A549 (cell line): ENCODE results near the gene SIK3. TPM values are rescaled to one million over a fixed set of nuclear protein-coding genes. Genes with fewer than 3 reads are reported as not detected.

ENCODE experiments used
- ATAC-seq, 2 experiments: fragments of 200-7000 bp in 1 of 2; fragments of >200 bp in 1 of 2; cut with Nextera tagmentation in 1 of 2; cut with Tn5 transposase in 1 of 2; 3 replicates each; pipeline versions ENCODE4 v1.8.0 to v1.9.1; 2018 to 2020; ENCODE audit warnings: mild to moderate bottlenecking in 1 of 2, moderate library complexity in 1 of 2
- CTCF ChIA-PET: fragments of 300-600 bp; sonication (Branson Sonifier 250); formaldehyde crosslinking; extraction: SDS; loops from one replicate; lab custom pipeline; 2021; ENCODE audit warnings: antibody characterized with exemption, inconsistent platforms; lab: Yijun Ruan, JAX
- POLR2A ChIA-PET: fragments of 350-600 bp; formaldehyde crosslinking; extraction: SDS; loops from one replicate; lab custom pipeline; 2021; ENCODE audit warnings: antibody characterized with exemption, inconsistent platforms; lab: Yijun Ruan, JAX
- DNase-seq, 2 experiments: peaks; one replicate each; pipeline versions ENCODE4 v3.0.0 to v3.0.0-alpha.2; 2011 to 2016; ENCODE audit warnings: low read depth in 1 of 2, low spot score in 1 of 2
- FAIRE-seq: peaks from 2 replicates; lab custom pipeline; 2011; peaks lifted over from hg19 to GRCh38; lab: Jason Lieb, UNC
- H3K27ac ChIP-seq, 2 experiments: fragments of >200 bp; sonication (Bioruptor Twin); formaldehyde crosslinking; 3 replicates each; pipeline ENCODE4 v1.5.1; 2016 to 2017
- H3K4me1 ChIP-seq: fragments of >200 bp; sonication (Bioruptor Twin); formaldehyde crosslinking; 3 replicates; pipeline ENCODE4 v1.6.1; 2016
- H3K4me2 ChIP-seq: fragments of >200 bp; sonication (Bioruptor Twin); formaldehyde crosslinking; 3 replicates; pipeline ENCODE4 v1.6.1; 2016
- H3K4me3 ChIP-seq: fragments of >200 bp; sonication (Bioruptor Twin); formaldehyde crosslinking; 3 replicates; pipeline ENCODE4 v1.5.1; 2016
- H3K9me3 ChIP-seq: fragments of >200 bp; sonication (Bioruptor Twin); formaldehyde crosslinking; 3 replicates; pipeline ENCODE4 v1.6.1; 2016
- BHLHE40 ChIP-seq: IDR thresholded peaks from 2 replicates; pipeline ENCODE4 v1.6.1; 2012; ENCODE audit warnings: low read depth, low read length, inconsistent platforms
- CBX2 ChIP-seq: fragments of 200-600 bp; sonication (generic); IDR thresholded peaks from 2 replicates; pipeline ENCODE4 v1.6.1; 2016; ENCODE audit warnings: low read depth, mild to moderate bottlenecking, borderline replicate concordance
- CBX8 ChIP-seq: fragments of 200-600 bp; sonication (generic); IDR thresholded peaks from 2 replicates; pipeline ENCODE4 v1.6.1; 2016
- CEBPB ChIP-seq, 2 experiments: fragments of >200 bp in 1 of 2; sonication (Bioruptor Twin) in 1 of 2; formaldehyde crosslinking in 1 of 2; IDR thresholded peaks; 2 replicates each; pipeline ENCODE4 v1.6.1; 2012 to 2016
- CTCF ChIP-seq: fragments of >200 bp; sonication (Bioruptor Twin); formaldehyde crosslinking; IDR thresholded peaks from 3 replicates; pipeline ENCODE4 v1.5.1; 2016
- EP300 ChIP-seq, 2 experiments: fragments of >200 bp; sonication (Bioruptor Twin); formaldehyde crosslinking; IDR thresholded peaks; 2 replicates in 1 of 2; 3 replicates in 1 of 2; pipeline ENCODE4 v1.6.1; 2016 to 2017
- FOSB ChIP-seq: fragments of 250-450 bp; sonication (Bioruptor Pico); IDR thresholded peaks from 2 replicates; pipeline ENCODE4 v1.5.0; 2020; ENCODE audit warnings: mild to moderate bottlenecking, moderate library complexity
- FOSL2 ChIP-seq, 2 experiments: fragments of 450-650 bp in 1 of 2; fragments of >200 bp in 1 of 2; sonication (Bioruptor Twin) in 1 of 2; formaldehyde crosslinking; IDR thresholded peaks; 2 replicates each; pipeline versions ENCODE4 v1.5.0 to v1.6.1; 2016 to 2020; ENCODE audit warnings: mild to moderate bottlenecking in 1 of 2, moderate library complexity in 1 of 2
- FOXS1 ChIP-seq: fragments of 250-450 bp; sonication (Bioruptor Pico); IDR thresholded peaks from 2 replicates; pipeline ENCODE4 v1.5.0; 2020; ENCODE audit warnings: mild to moderate bottlenecking, moderate library complexity
- GATA3 ChIP-seq: IDR thresholded peaks from 2 replicates; pipeline ENCODE4 v1.6.1; 2012; ENCODE audit warnings: borderline replicate concordance
- HDAC2 ChIP-seq: fragments of 200-600 bp; sonication (generic); IDR thresholded peaks from 2 replicates; pipeline ENCODE4 v1.6.1; 2016
- HES2 ChIP-seq: fragments of >200 bp; sonication (Bioruptor Twin); formaldehyde crosslinking; IDR thresholded peaks from 2 replicates; pipeline ENCODE4 v1.6.1; 2016
- HEYL ChIP-seq: fragments of 250-450 bp; sonication (Bioruptor Pico); IDR thresholded peaks from 2 replicates; pipeline ENCODE4 v1.8.0; 2021; ENCODE audit warnings: mild to moderate bottlenecking, moderate library complexity
- HOXB13 ChIP-seq: fragments of 250-450 bp; sonication (Bioruptor Pico); IDR thresholded peaks from 2 replicates; pipeline ENCODE4 v1.5.0; 2020; ENCODE audit warnings: low read depth, mild to moderate bottlenecking, moderate library complexity
- HOXB5 ChIP-seq: fragments of 250-450 bp; sonication (Bioruptor Pico); IDR thresholded peaks from 2 replicates; pipeline ENCODE4 v1.5.0; 2020; ENCODE audit warnings: mild to moderate bottlenecking, moderate library complexity
- JUNB ChIP-seq: fragments of >200 bp; sonication (Bioruptor Twin); formaldehyde crosslinking; IDR thresholded peaks from 2 replicates; pipeline ENCODE4 v1.6.1; 2016
- MAFK ChIP-seq: fragments of 450-650 bp; IDR thresholded peaks from 2 replicates; pipeline ENCODE4 v1.6.1; 2014; ENCODE audit not compliant: partially characterized antibody
- MYC ChIP-seq: IDR thresholded peaks from 2 replicates; pipeline ENCODE4 v1.6.1; 2012; ENCODE audit warnings: mild to moderate bottlenecking, inconsistent platforms, low read length, improper control_type of control experiment, borderline replicate concordance
- NR3C1 ChIP-seq: fragments of >200 bp; sonication (Bioruptor Twin); formaldehyde crosslinking; IDR thresholded peaks from 3 replicates; pipeline ENCODE4 v1.6.1; 2017
- PHF8 ChIP-seq: fragments of 200-600 bp; sonication (generic); IDR thresholded peaks from 2 replicates; pipeline ENCODE4 v1.6.1; 2016; ENCODE audit warnings: low read depth, mild to moderate bottlenecking, antibody characterized with exemption, moderate library complexity, borderline replicate concordance
- POLR2AphosphoS2 ChIP-seq: conservative IDR thresholded peaks from 2 replicates; pipeline ENCODE4 v1.6.1; 2012; ENCODE audit warnings: low read length, improper control_type of control experiment, inconsistent platforms
- RARB ChIP-seq: fragments of 250-450 bp; sonication (Bioruptor Pico); IDR thresholded peaks from 2 replicates; pipeline ENCODE4 v1.8.0; 2021; ENCODE audit warnings: mild to moderate bottlenecking, moderate library complexity
- RCOR1 ChIP-seq: fragments of 150-350 bp; IDR thresholded peaks from 2 replicates; pipeline ENCODE4 v1.6.1; 2014; ENCODE audit warnings: antibody characterized with exemption, low read length, low read depth
- SMC3 ChIP-seq: fragments of >200 bp; sonication (Bioruptor Twin); formaldehyde crosslinking; IDR thresholded peaks from 3 replicates; pipeline ENCODE4 v1.6.1; 2018; ENCODE audit warnings: inconsistent platforms
- WGBS: methylation state at CpG from one replicate; pipeline ENCODE4 v1.1.6; 2017; ENCODE audit errors: missing lambda C conversion rate; 5-methylcytosine and 5-hydroxymethylcytosine counted together
- polyA plus RNA-seq, 4 experiments: library from polyadenylated mRNA; depleted of rRNA in 3 of 4; stranded (reverse); fragments of >200 nt; fragmentation: RNase III in 1 of 4; extraction: RNeasy Plus Mini Kit Qiagen cat#74134 plus additional on column Dnase treatment in 1 of 4; gene quantifications; 2 replicates in 3 of 4; 3 replicates in 1 of 4; pipeline ENCODE4 v1.2.3, GENCODE V29; 2011 to 2017
- TF ChIP-seq, protein P1 (sequence below): fragments of 250-450 bp; sonication (Bioruptor Pico); IDR thresholded peaks from 2 replicates; pipeline ENCODE4 v1.5.0; 2021; ENCODE audit warnings: mild to moderate bottlenecking, moderate library complexity, borderline replicate concordance
- TF ChIP-seq, protein P2 (sequence below): fragments of 150-350 bp; IDR thresholded peaks from 2 replicates; pipeline ENCODE4 v1.6.1; 2014; ENCODE audit warnings: low read depth, mild to moderate bottlenecking, low read length
- TF ChIP-seq, protein P3 (sequence below): IDR thresholded peaks from 2 replicates; pipeline ENCODE4 v1.6.1; 2012
- TF ChIP-seq, protein P4 (sequence below): fragments of >200 bp; sonication (Bioruptor Twin); formaldehyde crosslinking; IDR thresholded peaks from 3 replicates; pipeline ENCODE4 v1.6.1; 2016

SIK3 gene
- polyA plus RNA-seq, 2 of the 4 experiments (the other 2 are of a cell fraction): 8.2 to 9.0 TPM

GRCh38 chr11:117072517-117073461, 25.4 kb downstream of the SIK3 start (continued):
- no peak for TF ChIP-seq CBX2
- TF ChIP-seq MYC: no peak
- peak; percentile 98 for TF ChIP-seq JUNB
- TF ChIP-seq HDAC2: no peak
- TF ChIP-seq FOXS1 (CRISPR knock-in tag): no peak
- TF ChIP-seq RARB (CRISPR knock-in tag): no peak
- no peak for TF ChIP-seq BHLHE40
- peak; percentile 46; the same call in 1 of the 2 replicates for TF ChIP-seq HES2
- no peak for TF ChIP-seq CTCF
- peak; percentile 66 to 67; a peak in 2 of 5 replicates for TF ChIP-seq EP300 (IDR thresholded peaks at IDR 0.05)
- peak; percentile 98 for TF ChIP-seq GATA3
- no peak for TF ChIP-seq HOXB5 (CRISPR knock-in tag)
- TF ChIP-seq, protein P1, sequence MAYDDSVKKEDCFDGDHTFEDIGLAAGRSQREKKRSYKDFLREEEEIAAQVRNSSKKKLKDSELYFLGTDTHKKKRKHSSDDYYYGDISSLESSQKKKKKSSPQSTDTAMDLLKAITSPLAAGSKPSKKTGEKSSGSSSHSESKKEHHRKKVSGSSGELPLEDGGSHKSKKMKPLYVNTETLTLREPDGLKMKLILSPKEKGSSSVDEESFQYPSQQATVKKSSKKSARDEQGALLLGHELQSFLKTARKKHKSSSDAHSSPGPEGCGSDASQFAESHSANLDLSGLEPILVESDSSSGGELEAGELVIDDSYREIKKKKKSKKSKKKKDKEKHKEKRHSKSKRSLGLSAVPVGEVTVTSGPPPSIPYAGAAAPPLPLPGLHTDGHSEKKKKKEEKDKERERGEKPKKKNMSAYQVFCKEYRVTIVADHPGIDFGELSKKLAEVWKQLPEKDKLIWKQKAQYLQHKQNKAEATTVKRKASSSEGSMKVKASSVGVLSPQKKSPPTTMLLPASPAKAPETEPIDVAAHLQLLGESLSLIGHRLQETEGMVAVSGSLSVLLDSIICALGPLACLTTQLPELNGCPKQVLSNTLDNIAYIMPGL (CRISPR knock-in tag): no peak
- TF ChIP-seq HEYL (CRISPR knock-in tag): no peak
- no peak for TF ChIP-seq NR3C1
- no peak for TF ChIP-seq POLR2AphosphoS2
- no peak for TF ChIP-seq RCOR1
- TF ChIP-seq MAFK: peak; percentile 99
- TF ChIP-seq FOSB (CRISPR knock-in tag): no peak
- TF ChIP-seq CBX8: no peak
- TF ChIP-seq, protein P2, sequence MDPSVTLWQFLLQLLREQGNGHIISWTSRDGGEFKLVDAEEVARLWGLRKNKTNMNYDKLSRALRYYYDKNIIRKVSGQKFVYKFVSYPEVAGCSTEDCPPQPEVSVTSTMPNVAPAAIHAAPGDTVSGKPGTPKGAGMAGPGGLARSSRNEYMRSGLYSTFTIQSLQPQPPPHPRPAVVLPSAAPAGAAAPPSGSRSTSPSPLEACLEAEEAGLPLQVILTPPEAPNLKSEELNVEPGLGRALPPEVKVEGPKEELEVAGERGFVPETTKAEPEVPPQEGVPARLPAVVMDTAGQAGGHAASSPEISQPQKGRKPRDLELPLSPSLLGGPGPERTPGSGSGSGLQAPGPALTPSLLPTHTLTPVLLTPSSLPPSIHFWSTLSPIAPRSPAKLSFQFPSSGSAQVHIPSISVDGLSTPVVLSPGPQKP: no peak
- TF ChIP-seq FOSL2 (IDR thresholded peaks at IDR 0.05): peak; percentile 95
- TF ChIP-seq FOSL2 (CRISPR knock-in tag; IDR thresholded peaks at IDR 0.05): peak; percentile 98
- TF ChIP-seq, protein P3, sequence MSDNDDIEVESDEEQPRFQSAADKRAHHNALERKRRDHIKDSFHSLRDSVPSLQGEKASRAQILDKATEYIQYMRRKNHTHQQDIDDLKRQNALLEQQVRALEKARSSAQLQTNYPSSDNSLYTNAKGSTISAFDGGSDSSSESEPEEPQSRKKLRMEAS: peak; percentile 72

DNA sequence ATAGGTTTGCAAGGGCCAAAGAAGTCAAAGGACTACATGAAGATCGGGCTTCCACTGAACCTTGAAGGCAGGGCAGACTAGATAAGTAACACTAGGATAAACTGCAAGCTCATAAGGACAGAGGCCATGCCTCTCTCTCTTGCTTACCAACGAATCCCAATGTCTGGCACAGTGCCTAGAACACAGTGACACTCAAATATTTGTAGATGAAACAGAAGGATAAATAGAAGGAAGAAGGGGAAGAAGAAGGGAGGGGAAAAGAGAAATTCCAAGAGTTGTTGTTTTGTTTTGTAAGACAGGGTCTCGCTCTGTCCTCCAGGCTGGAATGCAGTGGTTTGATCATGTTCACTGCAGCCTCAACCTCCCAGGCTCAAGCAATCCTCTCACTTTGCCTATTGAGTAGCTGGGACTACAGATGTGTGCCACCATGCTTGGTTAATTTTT, 26.9 kb downstream of the SIK3 start:
- FAIRE-seq: no peak
- ChIA-PET CTCF (no interaction called here), POLR2A (no interaction called here)
- Histone ChIP-seq H3K4me3 (peak overlapping the region; percentile 13; the same call in 1 of the 3 replicates), H3K4me1 (peaks cover 77% of the 10 kb centered on the region), H3K27ac (peak overlapping the region; percentile 71 to 83), H3K9me3 (no peaks in the 10 kb centered on the region), H3K4me2 (peak overlapping the region; percentile 73)
- ATAC-seq: peak; percentile 59 to 79
- peak in 1 of 2 experiments; percentile 89 for DNase-seq
- 3% methylated on average over 3 of the region's 3 CpGs for WGBS
- TF ChIP-seq EP300 (IDR thresholded peaks at IDR 0.05) (peak in 1 of 2 experiments; percentile 16; a peak in 1 of 5 replicates), HOXB13 (CRISPR knock-in tag) (0 out of 2 replicates have a peak, but pooled peaks have one; percentile 37), MAFK (peak; percentile 3), JUNB (peak; percentile 24; the same call in 1 of the 2 replicates), BHLHE40 (no peak), FOSB (CRISPR knock-in tag) (0 out of 2 replicates have a peak, but pooled peaks have one; percentile 52), SMC3 (peak; percentile 23; the same call in 1 of the 3 replicates), CEBPB (IDR thresholded peaks at IDR 0.05) (peak in 1 of 2 experiments; percentile 60; a peak in 2 of 4 replicates), PHF8 (no peak), NR3C1 (no peak)
- TF ChIP-seq, protein P4, sequence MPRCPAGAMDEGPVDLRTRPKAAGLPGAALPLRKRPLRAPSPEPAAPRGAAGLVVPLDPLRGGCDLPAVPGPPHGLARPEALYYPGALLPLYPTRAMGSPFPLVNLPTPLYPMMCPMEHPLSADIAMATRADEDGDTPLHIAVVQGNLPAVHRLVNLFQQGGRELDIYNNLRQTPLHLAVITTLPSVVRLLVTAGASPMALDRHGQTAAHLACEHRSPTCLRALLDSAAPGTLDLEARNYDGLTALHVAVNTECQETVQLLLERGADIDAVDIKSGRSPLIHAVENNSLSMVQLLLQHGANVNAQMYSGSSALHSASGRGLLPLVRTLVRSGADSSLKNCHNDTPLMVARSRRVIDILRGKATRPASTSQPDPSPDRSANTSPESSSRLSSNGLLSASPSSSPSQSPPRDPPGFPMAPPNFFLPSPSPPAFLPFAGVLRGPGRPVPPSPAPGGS: no peak
- TF ChIP-seq, protein P3: peak; percentile 30; the same call in 1 of the 2 replicates
